GM12891 (cell line): ENCODE data around the gene ARFRP1.
"Not testable (repeated sequence)": the region's sequence is repeated elsewhere in the genome, so short reads cannot be mapped to it uniquely, and the experiment has no call there.

Experiments used
- DNase-seq: peaks from one replicate; pipeline ENCODE4 v3.0.0; 2011; ENCODE audit warnings: low spot score; ENCODE audit not compliant: insufficient read length
- FAIRE-seq: peaks from 2 replicates; lab custom pipeline; 2011; peaks lifted over from hg19 to GRCh38; lab: Jason Lieb, UNC
- PAX5 ChIP-seq: IDR thresholded peaks from 2 replicates; pipeline ENCODE4 v1.6.1; 2011; ENCODE audit warnings: low read length, moderate library complexity, mild to moderate bottlenecking; ENCODE audit not compliant: insufficient read depth, severe bottlenecking
- POLR2A ChIP-seq: IDR thresholded peaks from 2 replicates; pipeline ENCODE4 v1.6.1; 2011; ENCODE audit warnings: low read depth, low read length, control low read depth
- POLR2AphosphoS5 ChIP-seq: IDR thresholded peaks from 2 replicates; pipeline ENCODE4 v1.6.1; 2011; ENCODE audit warnings: low read depth, low read length, control low read depth
- POU2F2 ChIP-seq: IDR thresholded peaks from 2 replicates; pipeline ENCODE4 v1.6.1; 2011; ENCODE audit warnings: low read depth, mild to moderate bottlenecking, control low read depth, low read length, moderate library complexity
- SPI1 ChIP-seq: IDR thresholded peaks from 2 replicates; pipeline ENCODE4 v1.6.1; 2011; ENCODE audit warnings: low read depth, low read length, control low read depth
- TAF1 ChIP-seq: IDR thresholded peaks from 2 replicates; pipeline ENCODE4 v1.6.1; 2011; ENCODE audit warnings: low read depth, low read length, control low read depth

Gene ARFRP1

GRCh38 chr20:63678071-63678470 lies 29.7 kb downstream of the ARFRP1 start:
- TF ChIP-seq TAF1 (no peak), PAX5 (no peak), POLR2AphosphoS5 (no peak)
- DNase-seq (no peak), FAIRE-seq (no peak)

- FAIRE-seq: no peak
- no peak for DNase-seq
- no peak for TF ChIP-seq POLR2A
- no peak for TF ChIP-seq TAF1
- TF ChIP-seq SPI1: no peak
- no peak for TF ChIP-seq POU2F2
- TF ChIP-seq POLR2AphosphoS5: no peak
- TF ChIP-seq PAX5: no peak
These were observed 32.0 kb downstream of the ARFRP1 start for GRCh38 chr20:63675681-63676368.

GRCh38 chr20:63673951-63674350 lies 33.8 kb downstream of the ARFRP1 start:
- no peak for DNase-seq
- TF ChIP-seq SPI1: no peak
- no peak for TF ChIP-seq POLR2A
- TF ChIP-seq PAX5: no peak
- FAIRE-seq: no peak

- TF ChIP-seq PAX5 (no peak), POU2F2 (no peak), POLR2A (no peak), TAF1 (no peak), SPI1 (no peak), POLR2AphosphoS5 (no peak)
- FAIRE-seq: no peak
- no peak for DNase-seq
These were observed 35.1 kb downstream of the ARFRP1 start for GRCh38 chr20:63672666-63673065.

- FAIRE-seq, DNase-seq: not testable (repeated sequence)
These were observed 36.1 kb downstream of the ARFRP1 start for GRCh38 chr20:63671695-63672094.

- no peak for TF ChIP-seq PAX5
- TF ChIP-seq POLR2A: no peak
- TF ChIP-seq SPI1: no peak
- TF ChIP-seq POU2F2: no peak
- no peak for TF ChIP-seq TAF1
- no peak for TF ChIP-seq POLR2AphosphoS5
- DNase-seq (no peak), FAIRE-seq (no peak)
These were observed 39.4 kb downstream of the ARFRP1 start for GRCh38 chr20:63668351-63668750.

- FAIRE-seq: no peak
- TF ChIP-seq SPI1: no peak
- TF ChIP-seq POLR2A: no peak
- no peak for TF ChIP-seq PAX5
- TF ChIP-seq POLR2AphosphoS5: no peak
- no peak for TF ChIP-seq TAF1
- TF ChIP-seq POU2F2: no peak
- no peak for DNase-seq
These were observed 39.9 kb downstream of the ARFRP1 start for GRCh38 chr20:63667858-63668257.

GRCh38 chr20:63665708-63666107 lies 42.1 kb downstream of the ARFRP1 start:
- TF ChIP-seq TAF1 (no peak), POLR2A (no peak), POU2F2 (no peak), SPI1 (no peak), PAX5 (no peak), POLR2AphosphoS5 (no peak)
- FAIRE-seq (no peak), DNase-seq (no peak)

- FAIRE-seq (no peak), DNase-seq (no peak)
- TF ChIP-seq SPI1: no peak
- no peak for TF ChIP-seq TAF1
- no peak for TF ChIP-seq POLR2A
- no peak for TF ChIP-seq PAX5
- TF ChIP-seq POLR2AphosphoS5: no peak
- TF ChIP-seq POU2F2: no peak
These were observed 42.7 kb downstream of the ARFRP1 start for GRCh38 chr20:63664861-63665594.

- no peak for TF ChIP-seq POLR2AphosphoS5
- no peak for TF ChIP-seq POU2F2
- no peak for TF ChIP-seq TAF1
- no peak for TF ChIP-seq PAX5
- no peak for TF ChIP-seq POLR2A
- no peak for TF ChIP-seq SPI1
- DNase-seq (no peak), FAIRE-seq (no peak)
These were observed 43.5 kb downstream of the ARFRP1 start for GRCh38 chr20:63664143-63664851.
